Vagina (tissue), 2 donors: Measurements from ENCODE around the gene COPS9.

Experiments
- POLR2A ChIP-seq, 2 donors: fragments of 450-650 bp; IDR thresholded peaks; one replicate each; pipeline ENCODE4 v1.6.1; 2017; ENCODE audit warnings: antibody characterized with exemption in 2 of 2, mild to moderate bottlenecking in 2 of 2, moderate library complexity in 2 of 2
- TF ChIP-seq, protein P1 (sequence below), 3 experiments: fragments of 450-650 bp in 2 of 3; fragments of 200-600 bp in 1 of 3; sonication (generic) in 1 of 3; IDR thresholded peaks; one replicate each; pipeline ENCODE4 v1.5.1; 2017 to 2019; ENCODE audit warnings: antibody characterized with exemption in 3 of 3, mild to moderate bottlenecking in 2 of 3, moderate library complexity in 2 of 3

DNA sequence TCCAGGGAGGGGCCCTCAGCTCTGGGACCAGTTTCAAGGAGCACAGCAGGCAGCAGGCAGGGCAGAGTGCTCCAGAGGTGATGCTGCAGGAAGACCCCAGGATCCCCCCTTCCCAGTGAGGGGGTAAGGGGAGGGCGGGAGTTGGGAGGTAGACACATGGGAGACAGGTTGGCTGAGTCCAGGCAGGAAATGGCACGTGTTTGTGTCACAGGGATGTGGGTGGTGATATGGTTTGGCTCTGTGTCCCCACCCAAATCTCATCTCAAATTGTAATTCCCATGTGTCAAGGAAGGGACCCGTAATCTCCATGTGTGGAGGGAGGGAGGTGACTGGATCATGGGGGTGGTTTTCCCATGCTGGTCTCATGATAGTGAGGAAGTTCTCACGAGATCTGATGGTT is 29.6 kb upstream of the COPS9 start:
- TF ChIP-seq POLR2A (IDR thresholded peaks at IDR 0.05): no peak
- TF ChIP-seq, protein P1, sequence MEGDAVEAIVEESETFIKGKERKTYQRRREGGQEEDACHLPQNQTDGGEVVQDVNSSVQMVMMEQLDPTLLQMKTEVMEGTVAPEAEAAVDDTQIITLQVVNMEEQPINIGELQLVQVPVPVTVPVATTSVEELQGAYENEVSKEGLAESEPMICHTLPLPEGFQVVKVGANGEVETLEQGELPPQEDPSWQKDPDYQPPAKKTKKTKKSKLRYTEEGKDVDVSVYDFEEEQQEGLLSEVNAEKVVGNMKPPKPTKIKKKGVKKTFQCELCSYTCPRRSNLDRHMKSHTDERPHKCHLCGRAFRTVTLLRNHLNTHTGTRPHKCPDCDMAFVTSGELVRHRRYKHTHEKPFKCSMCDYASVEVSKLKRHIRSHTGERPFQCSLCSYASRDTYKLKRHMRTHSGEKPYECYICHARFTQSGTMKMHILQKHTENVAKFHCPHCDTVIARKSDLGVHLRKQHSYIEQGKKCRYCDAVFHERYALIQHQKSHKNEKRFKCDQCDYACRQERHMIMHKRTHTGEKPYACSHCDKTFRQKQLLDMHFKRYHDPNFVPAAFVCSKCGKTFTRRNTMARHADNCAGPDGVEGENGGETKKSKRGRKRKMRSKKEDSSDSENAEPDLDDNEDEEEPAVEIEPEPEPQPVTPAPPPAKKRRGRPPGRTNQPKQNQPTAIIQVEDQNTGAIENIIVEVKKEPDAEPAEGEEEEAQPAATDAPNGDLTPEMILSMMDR (IDR thresholded peaks at IDR 0.05): no peak
